HepG2 (cell line): Measurements from ENCODE around the gene CLCN4.

Experiments
- GMEB2 ChIP-seq: IDR thresholded peaks from 2 replicates; pipeline ENCODE4 v1.6.1; 2016; ENCODE audit warnings: missing biosample characterization, missing genetic modification reagents, low read depth
- KLF16 ChIP-seq, 2 experiments: sonication (generic) in 1 of 2; formaldehyde crosslinking in 1 of 2; IDR thresholded peaks; 2 replicates each; pipeline versions ENCODE4 v1.6.1 to v1.8.0; 2016 to 2023; ENCODE audit warnings: missing genetic modification reagents in 2 of 2, missing compliant biosample characterization in 1 of 2
- KMT2B ChIP-seq: IDR thresholded peaks from 2 replicates; pipeline ENCODE4 v1.6.1; 2016; ENCODE audit warnings: missing genetic modification reagents, missing compliant biosample characterization
- TF ChIP-seq, protein P1 (sequence below): sonication (generic); formaldehyde crosslinking; IDR thresholded peaks from 2 replicates; pipeline ENCODE4 v1.4.0; 2020; ENCODE audit warnings: low read depth, missing genetic modification reagents
- TF ChIP-seq, protein P2 (sequence below): sonication (generic); formaldehyde crosslinking; conservative IDR thresholded peaks from 2 replicates; pipeline ENCODE4 v1.8.0; 2022; ENCODE audit warnings: mild to moderate bottlenecking, moderate library complexity, missing genetic modification reagents
- TF ChIP-seq, protein P3 (sequence below): sonication (generic); formaldehyde crosslinking; IDR thresholded peaks from 2 replicates; pipeline ENCODE4 v1.4.0; 2020; ENCODE audit warnings: missing genetic modification reagents, borderline replicate concordance

DNA sequence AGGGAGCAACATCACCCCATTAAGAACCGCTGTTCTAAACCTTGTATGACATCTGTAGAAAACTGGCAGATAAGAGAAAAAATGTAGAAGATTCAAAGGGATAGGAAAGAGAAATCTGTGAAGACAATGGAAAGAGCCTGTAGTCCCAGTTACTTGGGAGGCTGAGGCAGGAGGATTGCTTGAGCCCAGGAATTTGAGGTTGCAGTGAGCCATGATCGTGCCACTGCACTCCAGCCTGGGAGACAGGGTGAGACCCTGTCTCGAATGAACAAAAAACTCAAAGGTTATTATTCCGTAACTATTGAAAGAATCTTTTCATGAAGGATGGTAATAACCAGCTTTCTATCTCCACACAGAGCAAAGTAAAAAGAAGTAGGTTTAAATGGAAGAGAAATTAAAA, 1.6 kb upstream of the CLCN4 start:
- TF ChIP-seq KMT2B (CRISPR knock-in tag) (no peak), KLF16 (CRISPR knock-in tag; IDR thresholded peaks at IDR 0.05) (no peak), GMEB2 (CRISPR knock-in tag) (no peak)
- TF ChIP-seq, protein P1, sequence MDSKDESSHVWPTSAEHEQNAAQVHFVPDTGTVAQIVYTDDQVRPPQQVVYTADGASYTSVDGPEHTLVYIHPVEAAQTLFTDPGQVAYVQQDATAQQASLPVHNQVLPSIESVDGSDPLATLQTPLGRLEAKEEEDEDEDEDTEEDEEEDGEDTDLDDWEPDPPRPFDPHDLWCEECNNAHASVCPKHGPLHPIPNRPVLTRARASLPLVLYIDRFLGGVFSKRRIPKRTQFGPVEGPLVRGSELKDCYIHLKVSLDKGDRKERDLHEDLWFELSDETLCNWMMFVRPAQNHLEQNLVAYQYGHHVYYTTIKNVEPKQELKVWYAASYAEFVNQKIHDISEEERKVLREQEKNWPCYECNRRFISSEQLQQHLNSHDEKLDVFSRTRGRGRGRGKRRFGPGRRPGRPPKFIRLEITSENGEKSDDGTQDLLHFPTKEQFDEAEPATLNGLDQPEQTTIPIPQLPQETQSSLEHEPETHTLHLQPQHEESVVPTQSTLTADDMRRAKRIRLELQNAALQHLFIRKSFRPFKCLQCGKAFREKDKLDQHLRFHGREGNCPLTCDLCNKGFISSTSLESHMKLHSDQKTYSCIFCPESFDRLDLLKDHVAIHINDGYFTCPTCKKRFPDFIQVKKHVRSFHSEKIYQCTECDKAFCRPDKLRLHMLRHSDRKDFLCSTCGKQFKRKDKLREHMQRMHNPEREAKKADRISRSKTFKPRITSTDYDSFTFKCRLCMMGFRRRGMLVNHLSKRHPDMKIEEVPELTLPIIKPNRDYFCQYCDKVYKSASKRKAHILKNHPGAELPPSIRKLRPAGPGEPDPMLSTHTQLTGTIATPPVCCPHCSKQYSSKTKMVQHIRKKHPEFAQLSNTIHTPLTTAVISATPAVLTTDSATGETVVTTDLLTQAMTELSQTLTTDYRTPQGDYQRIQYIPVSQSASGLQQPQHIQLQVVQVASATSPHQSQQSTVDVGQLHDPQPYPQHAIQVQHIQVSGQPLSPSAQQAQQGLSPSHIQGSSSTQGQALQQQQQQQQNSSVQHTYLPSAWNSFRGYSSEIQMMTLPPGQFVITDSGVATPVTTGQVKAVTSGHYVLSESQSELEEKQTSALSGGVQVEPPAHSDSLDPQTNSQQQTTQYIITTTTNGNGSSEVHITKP (CRISPR knock-in tag): no peak
- TF ChIP-seq, protein P2, sequence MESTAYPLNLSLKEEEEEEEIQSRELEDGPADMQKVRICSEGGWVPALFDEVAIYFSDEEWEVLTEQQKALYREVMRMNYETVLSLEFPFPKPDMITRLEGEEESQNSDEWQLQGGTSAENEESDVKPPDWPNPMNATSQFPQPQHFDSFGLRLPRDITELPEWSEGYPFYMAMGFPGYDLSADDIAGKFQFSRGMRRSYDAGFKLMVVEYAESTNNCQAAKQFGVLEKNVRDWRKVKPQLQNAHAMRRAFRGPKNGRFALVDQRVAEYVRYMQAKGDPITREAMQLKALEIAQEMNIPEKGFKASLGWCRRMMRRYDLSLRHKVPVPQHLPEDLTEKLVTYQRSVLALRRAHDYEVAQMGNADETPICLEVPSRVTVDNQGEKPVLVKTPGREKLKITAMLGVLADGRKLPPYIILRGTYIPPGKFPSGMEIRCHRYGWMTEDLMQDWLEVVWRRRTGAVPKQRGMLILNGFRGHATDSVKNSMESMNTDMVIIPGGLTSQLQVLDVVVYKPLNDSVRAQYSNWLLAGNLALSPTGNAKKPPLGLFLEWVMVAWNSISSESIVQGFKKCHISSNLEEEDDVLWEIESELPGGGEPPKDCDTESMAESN (CRISPR knock-in tag): no peak
- TF ChIP-seq, protein P3, sequence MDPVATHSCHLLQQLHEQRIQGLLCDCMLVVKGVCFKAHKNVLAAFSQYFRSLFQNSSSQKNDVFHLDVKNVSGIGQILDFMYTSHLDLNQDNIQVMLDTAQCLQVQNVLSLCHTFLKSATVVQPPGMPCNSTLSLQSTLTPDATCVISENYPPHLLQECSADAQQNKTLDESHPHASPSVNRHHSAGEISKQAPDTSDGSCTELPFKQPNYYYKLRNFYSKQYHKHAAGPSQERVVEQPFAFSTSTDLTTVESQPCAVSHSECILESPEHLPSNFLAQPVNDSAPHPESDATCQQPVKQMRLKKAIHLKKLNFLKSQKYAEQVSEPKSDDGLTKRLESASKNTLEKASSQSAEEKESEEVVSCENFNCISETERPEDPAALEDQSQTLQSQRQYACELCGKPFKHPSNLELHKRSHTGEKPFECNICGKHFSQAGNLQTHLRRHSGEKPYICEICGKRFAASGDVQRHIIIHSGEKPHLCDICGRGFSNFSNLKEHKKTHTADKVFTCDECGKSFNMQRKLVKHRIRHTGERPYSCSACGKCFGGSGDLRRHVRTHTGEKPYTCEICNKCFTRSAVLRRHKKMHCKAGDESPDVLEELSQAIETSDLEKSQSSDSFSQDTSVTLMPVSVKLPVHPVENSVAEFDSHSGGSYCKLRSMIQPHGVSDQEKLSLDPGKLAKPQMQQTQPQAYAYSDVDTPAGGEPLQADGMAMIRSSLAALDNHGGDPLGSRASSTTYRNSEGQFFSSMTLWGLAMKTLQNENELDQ (CRISPR knock-in tag): no peak
